ENCODE measurements around the gene SLIT1.

Gene SLIT1

DNA sequence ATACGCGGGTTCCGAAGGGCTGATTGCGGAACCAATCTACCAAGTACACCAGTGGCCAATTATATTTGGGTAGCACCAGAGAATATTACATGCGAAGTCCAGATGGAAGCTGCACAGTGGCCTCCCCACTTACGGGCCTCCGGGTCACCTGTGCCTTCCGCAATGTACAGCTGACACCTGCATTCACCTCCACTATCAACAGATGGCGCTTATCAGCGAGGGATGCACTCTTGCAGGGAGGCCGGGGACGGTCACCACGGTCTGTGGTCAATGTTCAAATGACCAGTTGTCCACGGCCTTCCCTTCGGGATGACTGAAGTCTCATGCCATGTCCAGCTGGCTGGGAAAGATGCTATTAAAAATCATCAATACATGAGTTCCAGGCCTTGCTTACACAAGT, 47.6 kb downstream of the SLIT1 start:
- DNase-seq = no peak

- DNase-seq = no peak
These were observed 49.0 kb downstream of the SLIT1 start for GRCh38 chr10:97136756-97137155.

DNA sequence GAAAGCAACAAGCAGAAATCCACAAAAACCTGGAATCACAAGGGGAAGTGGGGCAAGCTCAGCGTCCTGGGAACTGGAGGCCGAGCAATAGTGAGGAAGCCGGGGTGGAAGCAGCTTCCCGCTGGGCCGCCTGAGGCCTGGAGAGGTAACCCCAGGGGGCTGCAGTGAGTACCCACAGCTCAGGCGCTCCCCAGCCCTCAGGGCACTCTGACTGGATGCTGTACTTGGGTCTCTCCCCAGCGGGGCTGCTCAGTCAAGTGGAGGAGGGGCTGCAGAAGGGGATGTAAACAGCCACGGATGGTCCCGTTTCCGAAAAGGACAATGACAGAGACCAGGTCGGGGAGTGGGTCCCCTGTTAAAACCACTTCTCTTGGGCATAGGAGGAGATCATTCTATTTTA, 50.3 kb downstream of the SLIT1 start:
- DNase-seq = no peak

- DNase-seq = no peak
These were observed 50.8 kb downstream of the SLIT1 start for GRCh38 chr10:97134983-97135382.

GRCh38 chr10:97134110-97134509, 51.6 kb downstream of the SLIT1 start:
- DNase-seq = no peak

GRCh38 chr10:97132273-97132672, 53.5 kb downstream of the SLIT1 start:
- DNase-seq = no peak

DNA sequence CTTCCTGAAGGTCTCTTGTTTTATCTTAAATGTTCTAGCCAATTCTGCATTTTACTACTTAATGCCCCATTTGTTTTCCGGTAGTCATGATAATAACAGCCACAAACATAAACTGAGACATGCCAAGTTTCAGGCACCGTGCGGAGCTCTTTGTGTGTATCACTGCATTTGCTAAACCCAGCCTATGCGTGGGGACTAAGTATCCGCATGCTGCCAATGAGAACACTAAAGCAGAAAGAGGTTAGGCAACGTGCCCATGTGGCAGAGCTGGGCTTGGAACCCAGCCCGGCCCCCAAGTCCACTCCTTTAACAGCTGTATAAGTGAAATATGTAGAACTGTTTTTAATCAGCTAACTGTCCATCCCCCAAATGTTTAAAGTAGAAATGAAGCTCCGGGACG, 54.1 kb downstream of the SLIT1 start:
- DNase-seq = no peak

DNA sequence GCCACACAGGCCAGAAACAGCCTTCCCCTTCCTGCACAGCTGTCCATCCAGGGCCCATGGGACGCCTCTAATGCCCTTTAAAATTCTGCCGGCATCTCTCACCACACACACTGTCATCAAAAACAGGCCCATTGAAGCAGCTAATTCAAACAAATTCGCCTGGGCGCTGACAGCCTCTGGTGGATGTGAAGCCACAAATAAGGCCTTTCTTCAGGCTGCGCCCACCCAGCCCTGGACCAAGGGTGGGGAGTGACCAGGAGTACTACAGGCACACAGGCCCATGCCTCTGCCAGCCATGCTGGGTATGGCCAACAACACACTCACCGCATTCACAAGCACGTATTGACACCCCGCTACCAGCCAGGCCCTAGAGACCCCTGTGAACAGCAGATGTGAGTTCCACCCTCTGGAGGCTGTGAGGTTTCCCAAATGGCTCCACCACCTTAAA, 54.6 kb downstream of the SLIT1 start:
- DNase-seq = no peak

DNA sequence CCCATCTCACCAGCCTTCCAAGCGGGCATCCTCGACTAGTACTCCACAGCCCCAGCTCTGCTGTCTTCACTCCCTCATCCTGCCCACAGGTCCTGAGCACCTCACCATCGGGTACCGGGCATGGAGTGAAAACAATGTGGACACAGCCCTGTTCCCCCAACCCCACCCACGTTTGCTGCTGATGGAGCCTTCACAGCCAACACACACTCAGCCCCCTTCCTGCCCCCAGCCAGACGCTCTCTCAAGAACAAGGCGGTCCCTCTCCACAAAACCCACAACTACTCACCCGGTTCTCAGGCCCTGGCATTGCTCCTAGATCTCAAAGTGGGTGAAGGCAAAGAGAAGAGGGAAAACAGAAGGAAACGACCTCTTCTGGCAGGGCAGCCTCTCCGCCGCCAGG, 56.1 kb downstream of the SLIT1 start:
- DNase-seq = no peak

DNA sequence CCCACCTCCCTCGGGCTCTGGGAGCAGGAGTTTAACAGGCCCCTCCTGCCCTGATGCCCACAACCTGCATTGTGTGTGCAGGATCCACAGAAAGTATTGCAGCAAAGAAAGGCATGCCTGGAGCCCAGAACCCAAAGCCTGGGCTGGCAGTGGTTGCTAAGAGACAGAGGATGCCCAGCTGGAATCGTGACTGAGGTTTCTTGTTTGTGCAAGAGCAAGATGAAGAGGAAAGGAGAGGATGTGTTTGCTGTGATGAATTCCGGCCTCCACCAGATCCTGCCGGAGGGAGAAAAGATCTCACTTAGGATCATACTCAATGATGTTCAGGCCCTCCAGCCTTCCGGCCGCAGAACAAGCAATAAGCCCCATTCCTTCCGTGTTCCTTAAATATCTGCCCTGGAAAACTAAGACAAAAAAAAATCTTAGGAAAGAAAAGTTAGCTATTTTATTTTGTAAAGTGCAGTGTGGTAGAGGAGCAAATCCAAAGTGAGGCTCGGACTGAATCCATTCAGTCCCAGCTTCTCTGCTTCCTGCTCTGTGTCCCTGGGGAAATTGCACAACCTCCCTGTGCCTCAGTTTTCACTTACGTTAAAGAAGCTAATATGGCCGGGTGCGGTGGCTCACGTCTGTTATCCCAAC, 57.1 kb downstream of the SLIT1 start:
- DNase-seq = no peak

DNA sequence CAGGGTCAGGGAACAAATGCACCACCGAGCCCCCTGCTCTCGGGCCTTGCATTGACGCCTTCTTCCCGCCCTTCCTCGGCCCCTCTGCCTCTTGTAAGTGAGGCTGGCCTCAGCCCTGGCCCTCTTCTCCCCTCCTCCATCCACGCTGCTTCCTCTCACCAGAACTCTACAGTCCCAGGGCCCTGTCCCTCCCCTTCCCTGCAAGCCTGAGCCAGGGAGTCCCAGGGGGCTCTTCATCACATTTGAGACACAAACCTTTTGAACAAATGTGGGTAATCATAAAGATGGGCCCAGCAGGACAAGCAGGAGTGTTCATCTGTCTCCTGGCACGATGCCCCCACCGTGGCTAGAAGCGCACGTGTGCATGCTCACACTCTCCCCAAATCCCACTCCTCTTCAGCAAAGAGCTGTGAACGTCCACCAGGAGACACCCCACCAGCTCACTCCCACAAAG, 57.7 kb downstream of the SLIT1 start:
- DNase-seq = no peak

- no peak for DNase-seq
These were observed 58.2 kb downstream of the SLIT1 start for GRCh38 chr10:97127509-97127908.

GRCh38 chr10:97124211-97124610, 61.5 kb downstream of the SLIT1 start:
- no peak for DNase-seq

DNA sequence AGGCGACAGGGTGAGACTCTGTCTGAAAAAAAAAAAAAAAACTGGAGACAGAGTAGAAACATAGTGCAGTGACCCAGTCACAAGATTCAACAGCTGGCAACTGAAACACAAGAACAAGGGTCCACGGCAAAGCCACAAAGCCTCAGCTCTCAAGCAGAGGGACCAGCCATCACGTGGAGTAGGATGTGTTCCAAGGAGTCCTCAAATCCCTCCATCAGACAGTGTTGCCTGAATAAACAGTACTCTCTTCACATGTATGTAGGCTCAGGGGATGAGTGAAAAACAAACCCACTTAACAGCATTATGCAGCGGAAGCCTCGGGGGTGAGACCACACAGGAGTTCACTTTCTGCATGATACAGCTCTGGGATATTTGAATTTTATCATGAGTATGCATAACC, 62.0 kb downstream of the SLIT1 start:
- no peak for DNase-seq

GRCh38 chr10:97121041-97121440, 64.7 kb downstream of the SLIT1 start:
- DNase-seq = no peak

GRCh38 chr10:97120370-97120769, 65.4 kb downstream of the SLIT1 start:
- no peak for DNase-seq

GRCh38 chr10:97119058-97119745, 66.6 kb downstream of the SLIT1 start:
- DNase-seq = no peak

DNA sequence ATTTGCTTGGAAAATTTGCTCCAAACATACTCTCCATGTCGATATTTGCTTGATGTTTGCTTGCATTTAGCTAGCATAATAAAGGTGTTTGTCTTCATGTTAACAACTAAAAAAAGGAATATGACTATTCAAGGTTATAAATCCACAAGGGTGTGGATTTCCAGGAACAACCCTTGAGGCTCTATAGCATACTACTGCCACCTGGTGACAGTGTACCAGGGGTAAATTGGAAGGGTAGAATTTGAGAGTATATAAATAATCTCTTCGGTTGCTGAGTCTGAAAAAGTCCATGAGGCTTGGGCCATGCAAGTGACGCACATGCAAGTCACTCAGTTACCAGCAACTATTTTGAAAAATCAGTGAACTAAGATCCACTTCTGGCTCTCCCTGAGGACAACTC, 68.4 kb downstream of the SLIT1 start:
- no peak for DNase-seq

DNA sequence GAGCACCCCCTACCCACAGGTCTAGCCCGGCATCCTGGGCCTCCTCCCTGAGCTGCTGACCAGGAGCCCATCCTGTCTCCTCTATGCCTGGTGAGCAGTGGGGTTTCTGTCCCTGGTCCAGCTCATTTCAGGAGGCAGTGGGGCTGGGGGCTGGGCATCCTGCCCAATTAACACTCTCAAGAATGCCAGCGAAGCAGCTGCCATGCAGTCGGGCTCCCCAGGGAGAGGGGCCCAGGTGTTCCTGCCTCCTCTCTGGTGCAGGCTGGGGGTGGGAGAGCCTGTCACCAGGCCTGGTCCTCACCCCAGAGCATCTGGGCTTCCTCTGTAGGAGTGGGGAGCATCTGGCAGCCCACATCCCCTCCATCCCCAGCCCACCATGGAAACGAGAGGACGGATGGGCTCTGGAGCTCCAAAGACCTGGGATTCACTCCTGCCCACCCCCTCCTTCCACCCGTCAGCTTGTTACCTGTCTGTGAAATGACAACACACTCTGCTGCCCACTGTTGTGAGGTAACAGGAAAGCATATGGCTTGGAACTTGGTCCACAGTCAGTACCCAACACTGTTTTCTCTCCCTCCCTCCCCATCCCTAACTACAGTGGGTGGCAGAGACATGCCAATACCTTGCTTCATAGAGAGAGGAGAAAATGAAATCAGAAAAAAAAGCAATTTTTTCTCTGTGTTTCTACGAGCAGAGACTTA, 69.1 kb downstream of the SLIT1 start:
- no peak for DNase-seq

- DNase-seq = no peak
These were observed 69.9 kb downstream of the SLIT1 start for GRCh38 chr10:97115846-97116245.

GRCh38 chr10:97111615-97112014, 74.1 kb downstream of the SLIT1 start:
- no peak for DNase-seq

DNA sequence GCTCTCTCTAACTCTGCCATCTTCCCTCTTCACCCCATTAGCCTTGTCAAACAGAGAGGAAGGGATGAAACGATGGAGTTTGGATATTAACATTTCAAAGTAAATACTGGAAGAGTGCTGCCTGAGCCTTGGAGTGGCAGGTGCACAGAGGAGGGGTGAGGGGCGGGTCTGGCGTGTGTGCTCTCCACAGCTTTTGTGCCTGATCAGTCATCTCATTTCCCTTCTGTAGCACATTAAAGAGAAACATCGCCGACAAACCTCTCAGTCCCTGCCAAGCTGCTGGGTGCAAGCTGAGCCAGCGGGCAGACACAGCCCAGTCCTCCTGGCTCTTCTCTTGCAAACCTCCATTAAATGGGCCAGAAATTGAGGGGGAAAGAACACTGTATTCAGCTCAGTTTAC, 76.2 kb downstream of the SLIT1 start:
- no peak for DNase-seq

DNA sequence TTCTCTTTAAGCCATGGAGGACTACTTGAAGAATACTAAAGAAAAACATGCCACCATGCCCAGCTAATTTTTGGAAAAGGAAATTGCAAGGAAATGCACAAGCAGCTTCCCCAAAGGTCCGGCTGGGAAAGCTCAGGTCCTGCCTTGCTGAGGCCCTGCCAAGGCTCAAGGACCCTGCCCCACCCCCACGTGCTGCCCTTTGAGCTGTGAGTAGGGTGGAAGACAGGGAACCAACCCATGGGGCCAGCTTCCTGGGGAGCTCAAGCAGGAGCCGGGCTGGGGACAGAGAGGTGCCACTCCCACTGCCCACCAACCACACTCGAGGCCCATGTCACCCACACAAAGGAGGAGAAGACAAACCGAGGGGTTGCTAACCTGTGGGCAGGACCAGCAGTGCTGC, 78.2 kb downstream of the SLIT1 start:
- DNase-seq = no peak

DNA sequence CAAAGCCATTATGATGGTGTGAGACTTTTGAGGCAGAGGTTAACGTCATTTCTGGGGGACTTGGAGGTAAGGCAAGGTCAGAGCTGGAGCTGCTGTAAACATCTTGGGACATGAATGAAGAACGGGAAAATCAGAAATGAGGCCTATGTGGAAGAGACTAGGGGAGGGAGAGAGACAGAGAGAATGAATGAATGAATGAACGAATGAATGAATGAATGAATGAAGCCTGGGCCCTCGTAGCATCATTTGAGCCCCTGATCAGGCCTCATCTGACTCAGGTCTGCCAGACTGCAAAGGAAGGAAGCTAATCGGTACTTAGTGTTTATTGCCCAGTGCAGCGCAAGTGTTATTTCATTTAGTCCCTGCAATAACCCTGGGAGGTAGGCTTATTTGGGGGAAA, 79.6 kb downstream of the SLIT1 start:
- DNase-seq = no peak

All from stimulated activated naive CD4-positive, alpha-beta T cell treated with Interleukin-2 at 50 U/mL for 16 hours (primary cell).